GM12891 (cell line): ENCODE data around the gene MRNIP.

ENCODE experiments used
- POLR2A ChIP-seq: IDR thresholded peaks from 2 replicates; pipeline ENCODE4 v1.6.1; 2011; ENCODE audit warnings: low read depth, low read length, control low read depth
- POLR2AphosphoS5 ChIP-seq: IDR thresholded peaks from 2 replicates; pipeline ENCODE4 v1.6.1; 2011; ENCODE audit warnings: low read depth, low read length, control low read depth
- SPI1 ChIP-seq: IDR thresholded peaks from 2 replicates; pipeline ENCODE4 v1.6.1; 2011; ENCODE audit warnings: low read depth, low read length, control low read depth
- TAF1 ChIP-seq: IDR thresholded peaks from 2 replicates; pipeline ENCODE4 v1.6.1; 2011; ENCODE audit warnings: low read depth, low read length, control low read depth

- no peak for TF ChIP-seq POLR2A
- no peak for TF ChIP-seq TAF1
- TF ChIP-seq POLR2AphosphoS5: no peak
- TF ChIP-seq SPI1: no peak
Observed at GRCh38 chr5:179860301-179860700, 1.7 kb upstream of the MRNIP start.
